Spleen (tissue), 7 donors: ENCODE results near the gene CDKN1C.

ENCODE experiments used
- POLR2A ChIP-seq, 3 donors: fragments of 450-650 bp; IDR thresholded peaks; one replicate each; pipeline ENCODE4 v1.5.1; 2017; ENCODE audit warnings: antibody characterized with exemption in 3 of 3, mild to moderate bottlenecking in 1 of 3
- POLR2AphosphoS5 ChIP-seq, 3 donors: sonication (generic); formaldehyde crosslinking; IDR thresholded peaks; one replicate each; pipeline ENCODE4 v1.5.1; 2017; ENCODE audit warnings: antibody characterized with exemption in 3 of 3
- TF ChIP-seq, protein P1 (sequence below), 11 experiments: fragments of 200-600 bp in 7 of 11; fragments of 450-650 bp in 4 of 11; sonication (generic) in 4 of 11; IDR thresholded peaks in 8 of 11; conservative IDR thresholded peaks in 3 of 11; 1 replicate in 7 of 11; 2 replicates in 4 of 11; pipeline versions ENCODE4 v1.4.0 to v1.8.0; 2016 to 2021; ENCODE audit warnings: antibody characterized with exemption in 11 of 11, inconsistent platforms in 4 of 11, mild to moderate bottlenecking in 1 of 11
- donor health status: DM: no; HTN: no; CAD: no; lungs with moderate emphysema.
- donor health status: DM: no; HTN: no; CAD: no.
- donor health status: DM: no; HTN: no; CAD: no.

DNA sequence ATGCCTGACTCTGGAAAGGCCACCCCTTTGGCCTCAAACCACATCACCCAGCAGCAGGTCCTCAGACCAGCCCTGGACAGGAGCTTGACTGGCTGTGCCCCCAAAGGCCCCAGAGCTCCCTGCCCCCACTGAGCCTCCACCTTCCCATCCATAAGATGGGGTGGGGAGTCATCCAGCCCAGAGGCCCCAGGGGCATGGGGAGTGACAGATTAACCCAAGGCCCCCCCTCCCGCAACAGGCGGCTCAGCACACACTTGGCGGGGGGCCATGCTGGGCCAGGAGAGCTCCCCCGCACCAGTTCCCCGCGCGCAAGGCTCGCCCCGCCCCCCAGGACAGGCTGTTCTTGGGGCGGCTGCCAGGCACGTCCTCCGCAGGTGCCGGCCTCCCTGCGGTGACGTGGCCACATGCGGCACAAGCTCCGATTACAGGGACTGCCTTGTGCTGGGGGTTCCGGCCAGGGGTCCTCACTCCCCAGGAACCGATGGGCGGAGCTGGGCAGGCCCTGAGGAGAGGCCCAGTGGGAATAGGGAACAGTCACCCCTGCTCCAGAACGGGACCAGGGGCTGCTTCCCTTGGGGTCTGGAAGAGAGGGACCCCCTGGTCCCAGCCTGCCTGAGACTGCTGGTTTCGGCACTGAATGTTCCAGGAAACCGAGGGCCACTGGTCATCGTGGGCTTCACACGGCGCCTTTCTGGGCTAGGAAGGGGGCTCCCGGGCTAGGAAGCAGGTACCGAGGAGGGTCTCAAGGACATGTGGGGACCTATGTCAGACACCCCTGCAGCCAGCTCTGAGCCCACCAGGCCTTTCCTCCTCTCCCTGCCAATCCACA is 5.1 kb upstream of the CDKN1C start:
- TF ChIP-seq POLR2AphosphoS5 (IDR thresholded peaks at IDR 0.05) (peak in 2 of 3 donors; percentile 51 to 64), POLR2A (IDR thresholded peaks at IDR 0.05) (no peak)
- TF ChIP-seq, protein P1, sequence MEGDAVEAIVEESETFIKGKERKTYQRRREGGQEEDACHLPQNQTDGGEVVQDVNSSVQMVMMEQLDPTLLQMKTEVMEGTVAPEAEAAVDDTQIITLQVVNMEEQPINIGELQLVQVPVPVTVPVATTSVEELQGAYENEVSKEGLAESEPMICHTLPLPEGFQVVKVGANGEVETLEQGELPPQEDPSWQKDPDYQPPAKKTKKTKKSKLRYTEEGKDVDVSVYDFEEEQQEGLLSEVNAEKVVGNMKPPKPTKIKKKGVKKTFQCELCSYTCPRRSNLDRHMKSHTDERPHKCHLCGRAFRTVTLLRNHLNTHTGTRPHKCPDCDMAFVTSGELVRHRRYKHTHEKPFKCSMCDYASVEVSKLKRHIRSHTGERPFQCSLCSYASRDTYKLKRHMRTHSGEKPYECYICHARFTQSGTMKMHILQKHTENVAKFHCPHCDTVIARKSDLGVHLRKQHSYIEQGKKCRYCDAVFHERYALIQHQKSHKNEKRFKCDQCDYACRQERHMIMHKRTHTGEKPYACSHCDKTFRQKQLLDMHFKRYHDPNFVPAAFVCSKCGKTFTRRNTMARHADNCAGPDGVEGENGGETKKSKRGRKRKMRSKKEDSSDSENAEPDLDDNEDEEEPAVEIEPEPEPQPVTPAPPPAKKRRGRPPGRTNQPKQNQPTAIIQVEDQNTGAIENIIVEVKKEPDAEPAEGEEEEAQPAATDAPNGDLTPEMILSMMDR (IDR thresholded peaks at IDR 0.05 in 8 of 11, conservative IDR thresholded peaks at IDR 0.05 in 3 of 11) = no peak
